B cell (primary cell): Measurements from ENCODE around the gene VIPR2.

Experiments used
- CTCF ChIP-seq: fragments of 200-600 bp; IDR thresholded peaks from one replicate; pipeline ENCODE4 v1.8.0; 2022; ENCODE audit warnings: antibody characterized with exemption, mild to moderate bottlenecking
- EZH2 ChIP-seq: IDR thresholded peaks from 2 replicates; pipeline ENCODE4 v1.6.1; 2012; ENCODE audit warnings: borderline replicate concordance, low read depth, mild to moderate bottlenecking, moderate library complexity, low read length; ENCODE audit not compliant: insufficient read depth, poor library complexity, severe bottlenecking

- TF ChIP-seq EZH2 (no peak), CTCF (no peak)
Observed at GRCh38 chr7:159040146-159040545, 104.5 kb downstream of the VIPR2 start.
